Activated CD8-positive, alpha-beta memory T cell treated with anti-CD3 and anti-CD28 coated beads for 4 hours (primary cell): ENCODE results near the gene ZNF728.
"Not testable (repeated sequence)": the region's sequence is repeated elsewhere in the genome, so short reads cannot be mapped to it uniquely, and the experiment has no call there.

Source experiments
- DNase-seq, 2 donors: peaks; one replicate each; pipeline ENCODE4 v3.0.0-alpha.2; 2020; ENCODE audit warnings: low read depth in 2 of 2

The ZNF728 gene

GRCh38 chr19:23002690-23003422, at the start of gene ZNF728:
TSS of gene ZNF728 (minus strand) at chr19:23003176. CDS start at chr19:23003030, 146 bp downstream.
- no peak for DNase-seq

GRCh38 chr19:23052349-23052748, 49.4 kb upstream of the ZNF728 start:
- no peak for DNase-seq

GRCh38 chr19:23049256-23049655, 46.3 kb upstream of the ZNF728 start:
- DNase-seq, result no peak

GRCh38 chr19:23046743-23047142, 43.8 kb upstream of the ZNF728 start:
- DNase-seq, result no peak

- DNase-seq, result no peak
Measured at GRCh38 chr19:23033721-23034120, 30.7 kb upstream of the ZNF728 start.

- DNase-seq, result no peak
Measured at GRCh38 chr19:23015660-23016059, 12.7 kb upstream of the ZNF728 start.

- not testable (repeated sequence) for DNase-seq
Measured at GRCh38 chr19:22994957-22995356, 8.0 kb downstream of the ZNF728 start.

GRCh38 chr19:22976248-22976647, 26.7 kb downstream of the ZNF728 start:
- no peak for DNase-seq

GRCh38 chr19:22975546-22976136, 27.3 kb downstream of the ZNF728 start:
- not testable (repeated sequence) for DNase-seq

GRCh38 chr19:22945560-22945959, 57.4 kb downstream of the ZNF728 start:
- no peak for DNase-seq

GRCh38 chr19:22935151-22935550, 67.8 kb downstream of the ZNF728 start:
- no peak for DNase-seq

- not testable (repeated sequence) for DNase-seq
Measured at GRCh38 chr19:22927576-22927975, 75.4 kb downstream of the ZNF728 start.

GRCh38 chr19:22925181-22925580, 77.8 kb downstream of the ZNF728 start:
- not testable (repeated sequence) for DNase-seq
